ENCODE data around the gene CFAP61. TPM values are rescaled to one million over a fixed set of nuclear protein-coding genes. Genes with fewer than 3 reads are reported as not detected.

Gene CFAP61
- total RNA-seq, 1 experiment from 2014 or later: 0.61 TPM

- no peak for TF ChIP-seq ZNF396 (CRISPR knock-in tag; IDR thresholded peaks at IDR 0.05; ENCODE audit: borderline replicate concordance)
- no peak for TF ChIP-seq TCF7 (CRISPR knock-in tag; IDR thresholded peaks at IDR 0.05; ENCODE audit: low read depth)
- TF ChIP-seq ZNF317 (CRISPR knock-in tag; IDR thresholded peaks at IDR 0.05; ENCODE audit: borderline replicate concordance, low read depth): no peak
- TF ChIP-seq FOXP4 (CRISPR knock-in tag; IDR thresholded peaks at IDR 0.05): no peak
- TF ChIP-seq NR3C1 (CRISPR knock-in tag; conservative IDR thresholded peaks at IDR 0.05; ENCODE audit: low read depth): no peak
- no peak for TF ChIP-seq FOXP1 (CRISPR knock-in tag; IDR thresholded peaks at IDR 0.05; ENCODE audit: borderline replicate concordance)
- TF ChIP-seq RORB (CRISPR knock-in tag; IDR thresholded peaks at IDR 0.05): no peak
- TF ChIP-seq NR2C2 (CRISPR knock-in tag; IDR thresholded peaks at IDR 0.05): no peak
- TF ChIP-seq NFATC4 (CRISPR knock-in tag; IDR thresholded peaks at IDR 0.05): no peak
- no peak for TF ChIP-seq ZBTB43 (CRISPR knock-in tag; IDR thresholded peaks at IDR 0.05)
- no peak for TF ChIP-seq ARID4B (CRISPR knock-in tag; IDR thresholded peaks at IDR 0.05; ENCODE audit: borderline replicate concordance)
Measured at GRCh38 chr20:20271271-20271670, 218.9 kb downstream of the CFAP61 start (continued).

- H3K27ac Mint-ChIP-seq: no peak overlapping the region
- H3K36me3 Mint-ChIP-seq: no peaks in the 10 kb centered on the region
- no peaks in the 10 kb centered on the region for H3K27me3 Mint-ChIP-seq (ENCODE audit: low read depth)
- no peak overlapping the region for H3K4me3 Mint-ChIP-seq
- no peaks in the 10 kb centered on the region for H3K9me3 Mint-ChIP-seq
- ATAC-seq: no peak
- ChIA-PET POLR2A (no interaction called here), CTCF (no interaction called here)
- peaks cover 4% of the 10 kb centered on the region; the same call in 1 of the 2 replicates for H3K4me1 Mint-ChIP-seq
- no peak for DNase-seq (ENCODE audit: low spot score)
- TF ChIP-seq ZNF425 (CRISPR knock-in tag; conservative IDR thresholded peaks at IDR 0.05) (no peak), FOXP1 (CRISPR knock-in tag; IDR thresholded peaks at IDR 0.05; ENCODE audit: borderline replicate concordance) (no peak), GTF2I (CRISPR knock-in tag; conservative IDR thresholded peaks at IDR 0.05) (no peak), SP1 (CRISPR knock-in tag; conservative IDR thresholded peaks at IDR 0.05) (no peak), PRRX2 (CRISPR knock-in tag; IDR thresholded peaks at IDR 0.05) (no peak), PRDM15 (CRISPR knock-in tag; IDR thresholded peaks at IDR 0.05) (no peak), ZNF532 (CRISPR knock-in tag; IDR thresholded peaks at IDR 0.05; ENCODE audit: borderline replicate concordance) (no peak), HMGA2 (CRISPR knock-in tag; IDR thresholded peaks at IDR 0.05) (no peak)
Measured at GRCh38 chr20:20272686-20273085, 220.4 kb downstream of the CFAP61 start.
